Activated naive CD8-positive, alpha-beta T cell treated with anti-CD3 and anti-CD28 coated beads, Interleukin-2, amount 50 U/mL, for 16 hours (primary cell): ENCODE results near the gene CLCNKA.
"Not testable (repeated sequence)": the region's sequence is repeated elsewhere in the genome, so short reads cannot be mapped to it uniquely, and the experiment has no call there.

Experiments
- DNase-seq: peaks from one replicate; pipeline ENCODE4 v3.0.0-alpha.2; 2020; ENCODE audit warnings: low read depth, low spot score

Gene CLCNKA

GRCh38 chr1:16021681-16022080 lies at the start of gene CLCNKA:
TSS of gene CLCNKA (plus strand) at chr1:16022036. CDS start at chr1:16022620, 584 bp downstream.
- DNase-seq: no peak

- DNase-seq: no peak
Measured at GRCh38 chr1:15972409-15972808, 49.4 kb upstream of the CLCNKA start.

GRCh38 chr1:15973772-15974171 lies 48.1 kb upstream of the CLCNKA start:
- DNase-seq: no peak

GRCh38 chr1:15974855-15975254 lies 47.0 kb upstream of the CLCNKA start:
- no peak for DNase-seq

GRCh38 chr1:15975358-15975804 lies 46.5 kb upstream of the CLCNKA start:
- DNase-seq: peak; percentile 42

GRCh38 chr1:15975805-15976680 lies 45.8 kb upstream of the CLCNKA start, which contains the start of gene ZBTB17:
TSS of gene ZBTB17 (minus strand) at chr1:15976101. CDS start at chr1:15948495, 27,606 bp downstream.
- DNase-seq: peak; percentile 89

GRCh38 chr1:15977947-15978346 lies 43.9 kb upstream of the CLCNKA start:
- not testable (repeated sequence) for DNase-seq

- DNase-seq: no peak
Measured at GRCh38 chr1:15981679-15982078, 40.2 kb upstream of the CLCNKA start.

GRCh38 chr1:15983275-15983674 lies 38.6 kb upstream of the CLCNKA start:
- DNase-seq: no peak

GRCh38 chr1:15985611-15986297 lies 36.1 kb upstream of the CLCNKA start:
- DNase-seq: no peak

GRCh38 chr1:15988856-15989736 lies 32.7 kb upstream of the CLCNKA start:
- no peak for DNase-seq

- no peak for DNase-seq
Measured at GRCh38 chr1:15989776-15990175, 32.1 kb upstream of the CLCNKA start.

GRCh38 chr1:15991427-15992186 lies 30.2 kb upstream of the CLCNKA start:
- DNase-seq: no peak

- DNase-seq: no peak
Measured at GRCh38 chr1:15992187-15992553, 29.7 kb upstream of the CLCNKA start.

- no peak for DNase-seq
Measured at GRCh38 chr1:15992582-15993500, 29.0 kb upstream of the CLCNKA start.

- DNase-seq: no peak
Measured at GRCh38 chr1:15993666-15994065, 28.2 kb upstream of the CLCNKA start.

- no peak for DNase-seq
Measured at GRCh38 chr1:15994081-15994480, 27.8 kb upstream of the CLCNKA start.

- DNase-seq: no peak
Measured at GRCh38 chr1:15994590-15995351, 27.1 kb upstream of the CLCNKA start.

GRCh38 chr1:15997076-15997585 lies 24.7 kb upstream of the CLCNKA start:
- DNase-seq: no peak
